HepG2 (cell line): ENCODE results near the gene HECTD2. TPM values are rescaled to one million over a fixed set of nuclear protein-coding genes. Genes with fewer than 3 reads are reported as not detected.

ENCODE experiments used
- ATAC-seq: fragments of 200-7000 bp; cut with Tn5 transposase; 3 replicates; pipeline ENCODE4 v1.9.1; 2020; ENCODE audit warnings: mild to moderate bottlenecking, moderate library complexity
- BruUV-seq: library from RNA; stranded (reverse); fragments of 400-500 nt; replicated peaks from 2 replicates; lab custom pipeline; 2021; lab: Mats Ljungman, UMichigan
- CTCF ChIA-PET: fragments of 300-600 bp; formaldehyde crosslinking; extraction: SDS; loops from one replicate; lab custom pipeline; 2021; ENCODE audit warnings: low total read pairs, inconsistent platforms, low intra/inter-chr PET ratio; lab: Yijun Ruan, JAX
- POLR2A ChIA-PET: fragments of 350-600 bp; sonication (Branson Sonifier 250); formaldehyde crosslinking; loops from one replicate; lab custom pipeline; 2020; ENCODE audit warnings: antibody characterized with exemption, inconsistent platforms; lab: Yijun Ruan, JAX
- DNase-seq: peaks from one replicate; pipeline ENCODE4 v3.0.0-alpha.2; 2015; ENCODE audit warnings: low spot score
- FAIRE-seq: peaks from 3 replicates; lab custom pipeline; 2011; peaks lifted over from hg19 to GRCh38; lab: Jason Lieb, UNC
- H2AFZ ChIP-seq: one replicate; pipeline ENCODE4 v1.6.1; 2011; ENCODE audit warnings: low read length, inconsistent platforms
- H3K27ac ChIP-seq: fragments of 300-600 bp; 3 replicates; pipeline ENCODE4 v1.8.0; 2011; ENCODE audit warnings: mixed run types, mild to moderate bottlenecking, mixed read lengths, low read length, inconsistent platforms; ENCODE audit not compliant: insufficient read depth; ENCODE audit errors: extremely low read length
- H3K27me3 ChIP-seq, 2 experiments: fragments of 200-600 bp in 1 of 2; 2 replicates in 1 of 2; 3 replicates in 1 of 2; pipeline versions ENCODE4 v1.6.0 to v1.8.0; 2011; ENCODE audit warnings: low read length in 2 of 2, mild to moderate bottlenecking in 2 of 2, moderate library complexity in 2 of 2, inconsistent platforms in 1 of 2; ENCODE audit not compliant: insufficient read depth in 2 of 2, control insufficient read depth in 1 of 2
- H3K36me3 ChIP-seq, 2 experiments: fragments of 200-600 bp in 1 of 2; replicated peaks in 1 of 2; 2 replicates in 1 of 2; 3 replicates in 1 of 2; pipeline versions ENCODE4 v1.5.1 to v1.8.0; 2011; ENCODE audit warnings: low read length in 2 of 2, inconsistent platforms in 1 of 2; ENCODE audit not compliant: insufficient read depth in 2 of 2, control insufficient read depth in 1 of 2
- H3K4me1 ChIP-seq: 2 replicates; pipeline ENCODE4 v1.5.1; 2012; ENCODE audit warnings: low read length, inconsistent platforms; ENCODE audit not compliant: insufficient read depth
- H3K4me2 ChIP-seq: 2 replicates; pipeline ENCODE4 v1.6.0; 2011; ENCODE audit warnings: low read depth, low read length, inconsistent platforms
- H3K4me3 ChIP-seq, 3 experiments: fragments of 200-600 bp in 1 of 3; sonication (generic), shearing (Covaris generic) in 1 of 3; replicated peaks in 1 of 3; 2 replicates each; pipeline ENCODE4 v1.5.1; 2011 to 2016; ENCODE audit warnings: low read length in 3 of 3, inconsistent platforms in 2 of 3, low read depth in 2 of 3, mild to moderate bottlenecking in 2 of 3, control low read depth in 1 of 3, mixed read lengths in 1 of 3; ENCODE audit not compliant: insufficient read depth in 1 of 3
- H3K79me2 ChIP-seq: one replicate; pipeline ENCODE4 v1.6.1; 2011; ENCODE audit warnings: low read length, inconsistent platforms; ENCODE audit not compliant: insufficient read depth
- H3K9ac ChIP-seq: 2 replicates; pipeline ENCODE4 v1.6.0; 2011; ENCODE audit warnings: mild to moderate bottlenecking, low read depth, low read length, inconsistent platforms; ENCODE audit not compliant: insufficient read depth
- H3K9me3 ChIP-seq: 2 replicates; pipeline ENCODE4 v1.5.1; 2012; ENCODE audit warnings: mild to moderate bottlenecking, low read length
- H4K20me1 ChIP-seq: 2 replicates; pipeline ENCODE4 v1.6.0; 2011; ENCODE audit warnings: inconsistent platforms, mild to moderate bottlenecking, low read length, moderate library complexity; ENCODE audit not compliant: insufficient read depth
- KLF13 ChIP-seq: sonication (generic); formaldehyde crosslinking; IDR thresholded peaks from 2 replicates; pipeline ENCODE4 v1.4.0; 2020; ENCODE audit warnings: mild to moderate bottlenecking, missing genetic modification reagents
- NR2C2 ChIP-seq: sonication (generic); formaldehyde crosslinking; IDR thresholded peaks from 2 replicates; pipeline ENCODE4 v1.4.0; 2020; ENCODE audit warnings: missing genetic modification reagents, mild to moderate bottlenecking, moderate library complexity, borderline replicate concordance
- PITX1 ChIP-seq: sonication (generic); formaldehyde crosslinking; IDR thresholded peaks from 2 replicates; pipeline ENCODE4 v1.5.1; 2020; ENCODE audit warnings: mild to moderate bottlenecking, missing genetic modification reagents
- PRDM10 ChIP-seq: sonication (generic); formaldehyde crosslinking; IDR thresholded peaks from 2 replicates; pipeline ENCODE4 v1.4.0; 2020; ENCODE audit warnings: low read depth, missing genetic modification reagents
- ZMYM4 ChIP-seq: sonication (generic); formaldehyde crosslinking; IDR thresholded peaks from 2 replicates; pipeline ENCODE4 v1.8.1; 2023; ENCODE audit warnings: mild to moderate bottlenecking, missing genetic modification reagents
- ZNF263 ChIP-seq: sonication (generic); formaldehyde crosslinking; IDR thresholded peaks from 2 replicates; pipeline ENCODE4 v1.4.0; 2020; ENCODE audit warnings: missing genetic modification reagents
- ZNF784 ChIP-seq: sonication (generic); formaldehyde crosslinking; IDR thresholded peaks from 2 replicates; pipeline ENCODE4 v1.5.1; 2020; ENCODE audit warnings: missing genetic modification reagents, mild to moderate bottlenecking, borderline replicate concordance
- ZNF816 ChIP-seq: sonication (generic); formaldehyde crosslinking; IDR thresholded peaks from 2 replicates; pipeline ENCODE4 v1.8.0; 2022; ENCODE audit warnings: missing genetic modification reagents, mild to moderate bottlenecking, borderline replicate concordance
- WGBS: methylation state at CpG from one replicate; pipeline ENCODE4 v1.1.6; 2017; ENCODE audit warnings: low lambda C conversion rate; 5-methylcytosine and 5-hydroxymethylcytosine counted together
- in situ Hi-C: cut with HindIII; loops from 2 replicates; pipeline ENCODE4 v1.10.0; 2017; ENCODE audit warnings: low pct_unique_long_range_greater_than_20kb; ENCODE audit not compliant: extremely low pct_ligation_motif_present
- intact Hi-C: fragments of 100-400 bp; cut with micrococcal nuclease; formaldehyde crosslinking; loops from one replicate; pipeline ENCODE4 v1.10.0; 2022; ENCODE audit not compliant: unreplicated experiment
- polyA plus RNA-seq, 8 experiments: library from polyadenylated mRNA; depleted of rRNA in 3 of 8; stranded (reverse) in 7 of 8; unstranded in 1 of 8; fragments of >200 nt; fragmentation: Illumina TruSeq in 4 of 8; extraction: Trizol in 4 of 8; gene quantifications; 2 replicates each; pipeline versions ENCODE4 v1.2.1 to v1.2.3, GENCODE V29; 2011 to 2016; ENCODE audit warnings: low read depth in 4 of 8, missing spikeins in 1 of 8, mixed read lengths in 1 of 8; ENCODE audit not compliant: insufficient read depth in 1 of 8
- total RNA-seq, 5 experiments: library from RNA; depleted of rRNA; stranded (reverse); fragments of >200 nt; fragmentation: Illumina TruSeq; extraction: Trizol; gene quantifications; 2 replicates each; pipeline ENCODE4 v1.2.3, GENCODE V29; 2016; ENCODE audit warnings: low read depth in 1 of 5
- TF ChIP-seq, protein P1 (sequence below): sonication (generic); formaldehyde crosslinking; IDR thresholded peaks from 2 replicates; pipeline ENCODE4 v1.8.0; 2022; ENCODE audit warnings: mild to moderate bottlenecking, missing genetic modification reagents, borderline replicate concordance
- TF ChIP-seq, protein P2 (sequence below): sonication (generic); formaldehyde crosslinking; IDR thresholded peaks from 2 replicates; pipeline ENCODE4 v1.4.0; 2020; ENCODE audit warnings: missing genetic modification reagents
- TF ChIP-seq, protein P3 (sequence below): IDR thresholded peaks from 2 replicates; pipeline ENCODE4 v1.6.1; 2018; ENCODE audit warnings: missing genetic modification reagents, mild to moderate bottlenecking, missing compliant biosample characterization

The HECTD2 gene
- total and polyA plus RNA-seq, 2 of the 13 experiments (the other 11 are each of a cell fraction or from before 2014, with no cell fraction given) = 3.2 to 5.2 TPM

- in situ Hi-C loops = no loop called here
- TF ChIP-seq ZMYM4 (CRISPR knock-in tag) (peak; percentile 23; the same call in 1 of the 2 replicates), ZNF263 (CRISPR knock-in tag) (no peak), ZNF784 (CRISPR knock-in tag) (0 out of 2 replicates have a peak, but pooled peaks have one; percentile 59), PRDM10 (CRISPR knock-in tag) (peak; percentile 76; the same call in 1 of the 2 replicates), KLF13 (CRISPR knock-in tag) (no peak), NR2C2 (CRISPR knock-in tag) (no peak), PITX1 (no peak), ZNF816 (no peak)
- TF ChIP-seq, protein P1, sequence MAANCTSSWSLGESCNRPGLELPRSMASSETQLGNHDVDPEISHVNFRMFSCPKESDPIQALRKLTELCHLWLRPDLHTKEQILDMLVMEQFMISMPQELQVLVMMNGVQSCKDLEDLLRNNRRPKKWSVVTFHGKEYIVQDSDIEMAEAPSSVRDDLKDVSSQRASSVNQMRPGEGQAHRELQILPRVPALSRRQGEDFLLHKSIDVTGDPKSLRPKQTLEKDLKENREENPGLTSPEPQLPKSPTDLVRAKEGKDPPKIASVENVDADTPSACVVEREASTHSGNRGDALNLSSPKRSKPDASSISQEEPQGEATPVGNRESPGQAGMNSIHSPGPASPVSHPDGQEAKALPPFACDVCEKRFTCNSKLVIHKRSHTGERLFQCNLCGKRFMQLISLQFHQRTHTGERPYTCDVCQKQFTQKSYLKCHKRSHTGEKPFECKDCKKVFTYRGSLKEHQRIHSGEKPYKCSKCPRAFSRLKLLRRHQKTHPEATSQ = peak; percentile 55; the same call in 1 of the 2 replicates
- TF ChIP-seq, protein P2, sequence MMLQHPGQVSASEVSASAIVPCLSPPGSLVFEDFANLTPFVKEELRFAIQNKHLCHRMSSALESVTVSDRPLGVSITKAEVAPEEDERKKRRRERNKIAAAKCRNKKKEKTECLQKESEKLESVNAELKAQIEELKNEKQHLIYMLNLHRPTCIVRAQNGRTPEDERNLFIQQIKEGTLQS (CRISPR knock-in tag) = no peak
- TF ChIP-seq, protein P3, sequence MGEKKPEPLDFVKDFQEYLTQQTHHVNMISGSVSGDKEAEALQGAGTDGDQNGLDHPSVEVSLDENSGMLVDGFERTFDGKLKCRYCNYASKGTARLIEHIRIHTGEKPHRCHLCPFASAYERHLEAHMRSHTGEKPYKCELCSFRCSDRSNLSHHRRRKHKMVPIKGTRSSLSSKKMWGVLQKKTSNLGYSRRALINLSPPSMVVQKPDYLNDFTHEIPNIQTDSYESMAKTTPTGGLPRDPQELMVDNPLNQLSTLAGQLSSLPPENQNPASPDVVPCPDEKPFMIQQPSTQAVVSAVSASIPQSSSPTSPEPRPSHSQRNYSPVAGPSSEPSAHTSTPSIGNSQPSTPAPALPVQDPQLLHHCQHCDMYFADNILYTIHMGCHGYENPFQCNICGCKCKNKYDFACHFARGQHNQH (CRISPR knock-in tag) = no peak
- Histone ChIP-seq H3K4me1 (peaks cover 58% of the 10 kb centered on the region), H3K9me3 (peaks cover 10% of the 10 kb centered on the region), H3K79me2 (no peaks in the 10 kb centered on the region), H3K4me2 (no peak overlapping the region), H3K4me3 (no peak overlapping the region), H3K36me3 (no peaks in the 10 kb centered on the region), H2AFZ (no peak overlapping the region), H3K27ac (no peak overlapping the region), H3K27me3 (no peaks in the 10 kb centered on the region), H4K20me1 (no peaks in the 10 kb centered on the region), H3K9ac (no peak overlapping the region)
- 20% methylated on average over 2 of the region's 2 CpGs for WGBS
- no TSS peak for BruUV-seq
- ChIA-PET POLR2A (no interaction called here), CTCF (no interaction called here)
- intact Hi-C loops = no loop called here
- DNase-seq (no peak), ATAC-seq (peak; percentile 35; the same call in 2 of the 3 replicates), FAIRE-seq (no peak)
Measured at GRCh38 chr10:91562839-91563581, 152.9 kb downstream of the HECTD2 start.
